ENCODE measurements around the gene ADGRD2.

The ADGRD2 gene

DNA sequence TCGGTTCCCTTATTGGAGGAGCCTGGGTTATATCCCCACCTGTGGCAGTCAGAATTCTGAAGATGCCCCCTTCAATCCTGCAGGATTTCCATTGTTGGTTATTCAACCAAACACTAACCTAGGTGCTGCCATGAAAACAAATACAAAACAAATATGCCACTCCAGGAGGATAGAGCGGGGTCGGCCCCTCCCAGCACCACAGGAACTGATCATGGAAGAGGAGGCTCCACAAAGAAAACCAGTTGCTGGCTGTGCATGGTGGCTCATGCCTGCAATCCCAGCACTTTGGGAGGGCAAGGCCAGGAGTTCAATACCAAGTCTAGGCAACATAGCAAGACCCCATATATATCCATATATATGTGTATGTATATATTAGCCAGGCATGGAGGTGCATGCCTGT, 13.2 kb upstream of the ADGRD2 start:
- H3K9me3 ChIP-seq (ENCODE audit: control insufficient read depth in 2 of 2, low read length in 2 of 2), result no peaks in the 10 kb centered on the region
- peaks cover 0 to 2% of the 10 kb centered on the region in 2 donors for H3K27me3 ChIP-seq (ENCODE audit: control insufficient read depth in 2 of 2, insufficient read depth in 2 of 2, low read length in 2 of 2)
- H3K9ac ChIP-seq (ENCODE audit: low read depth in 1 of 2, low read length in 2 of 2), result no peak overlapping the region
- no peak overlapping the region for H3K4me3 ChIP-seq (ENCODE audit: low read length in 2 of 2)
- H3K27ac ChIP-seq (ENCODE audit: low read depth in 2 of 2, low read length in 2 of 2), result no peak overlapping the region
- no peaks in the 10 kb centered on the region for H3K36me3 ChIP-seq (ENCODE audit: control insufficient read depth in 2 of 2, insufficient read depth in 2 of 2, low read length in 2 of 2)
- no peaks in the 10 kb centered on the region for H3K4me1 ChIP-seq (ENCODE audit: control insufficient read depth in 2 of 2, insufficient read depth in 2 of 2, low read length in 2 of 2)

DNA sequence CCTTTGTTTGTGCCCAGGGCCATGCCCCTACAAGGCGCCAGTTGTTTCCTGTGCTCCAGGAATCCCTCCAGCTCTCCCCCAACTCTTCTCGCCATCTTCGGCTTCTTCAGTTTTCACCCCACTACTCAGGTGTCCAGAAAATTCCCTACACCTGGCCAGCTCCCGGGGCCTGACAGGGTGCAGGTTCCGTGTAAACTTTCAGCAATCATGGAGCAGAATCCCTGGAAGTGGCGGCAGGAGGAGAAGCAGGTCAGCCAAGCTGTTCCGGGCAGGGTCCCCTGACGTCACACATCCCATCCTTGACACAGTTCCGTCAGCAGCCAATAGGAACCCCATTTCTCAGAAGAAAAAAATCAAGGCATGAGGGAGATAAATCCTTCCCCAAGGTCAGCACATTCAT, 12.2 kb upstream of the ADGRD2 start:
- Histone ChIP-seq H3K27me3 (ENCODE audit: control insufficient read depth in 2 of 2, insufficient read depth in 2 of 2, low read length in 2 of 2) (peaks cover 0 to 2% of the 10 kb centered on the region in 2 donors), H3K4me3 (ENCODE audit: low read length in 2 of 2) (no peak overlapping the region), H3K9me3 (ENCODE audit: control insufficient read depth in 2 of 2, low read length in 2 of 2) (no peaks in the 10 kb centered on the region), H3K4me1 (ENCODE audit: control insufficient read depth in 2 of 2, insufficient read depth in 2 of 2, low read length in 2 of 2) (no peaks in the 10 kb centered on the region), H3K36me3 (ENCODE audit: control insufficient read depth in 2 of 2, insufficient read depth in 2 of 2, low read length in 2 of 2) (no peaks in the 10 kb centered on the region), H3K9ac (ENCODE audit: low read depth in 1 of 2, low read length in 2 of 2) (no peak overlapping the region), H3K27ac (ENCODE audit: low read depth in 2 of 2, low read length in 2 of 2) (no peak overlapping the region)

DNA sequence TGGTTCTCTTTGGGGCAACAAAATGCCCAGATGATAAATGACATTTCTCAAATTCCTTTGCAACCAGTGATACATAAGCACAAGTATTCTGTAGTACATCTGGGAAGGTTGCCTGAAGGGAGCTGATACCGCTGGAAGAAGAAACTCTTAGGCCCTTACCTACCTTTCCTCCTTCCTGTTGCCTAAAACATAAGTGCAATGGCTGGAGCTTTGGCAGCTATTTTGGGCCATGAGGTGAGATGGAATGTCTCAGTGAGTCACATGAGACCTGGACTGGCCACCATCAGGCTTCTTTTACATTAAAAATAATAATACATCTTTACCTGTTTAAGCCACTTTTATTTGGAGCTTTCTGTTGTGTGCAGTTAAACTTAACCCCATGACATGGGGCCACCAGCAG, 11.2 kb upstream of the ADGRD2 start:
- no peaks in the 10 kb centered on the region for H3K4me1 ChIP-seq (ENCODE audit: control insufficient read depth in 2 of 2, insufficient read depth in 2 of 2, low read length in 2 of 2)
- no peak overlapping the region for H3K27ac ChIP-seq (ENCODE audit: low read depth in 2 of 2, low read length in 2 of 2)
- no peak overlapping the region for H3K9ac ChIP-seq (ENCODE audit: low read depth in 1 of 2, low read length in 2 of 2)
- H3K36me3 ChIP-seq (ENCODE audit: control insufficient read depth in 2 of 2, insufficient read depth in 2 of 2, low read length in 2 of 2), result no peaks in the 10 kb centered on the region
- no peak overlapping the region for H3K4me3 ChIP-seq (ENCODE audit: low read length in 2 of 2)
- H3K27me3 ChIP-seq (ENCODE audit: control insufficient read depth in 2 of 2, insufficient read depth in 2 of 2, low read length in 2 of 2), result peaks cover 0 to 2% of the 10 kb centered on the region in 2 donors
- H3K9me3 ChIP-seq (ENCODE audit: control insufficient read depth in 2 of 2, low read length in 2 of 2), result no peaks in the 10 kb centered on the region

DNA sequence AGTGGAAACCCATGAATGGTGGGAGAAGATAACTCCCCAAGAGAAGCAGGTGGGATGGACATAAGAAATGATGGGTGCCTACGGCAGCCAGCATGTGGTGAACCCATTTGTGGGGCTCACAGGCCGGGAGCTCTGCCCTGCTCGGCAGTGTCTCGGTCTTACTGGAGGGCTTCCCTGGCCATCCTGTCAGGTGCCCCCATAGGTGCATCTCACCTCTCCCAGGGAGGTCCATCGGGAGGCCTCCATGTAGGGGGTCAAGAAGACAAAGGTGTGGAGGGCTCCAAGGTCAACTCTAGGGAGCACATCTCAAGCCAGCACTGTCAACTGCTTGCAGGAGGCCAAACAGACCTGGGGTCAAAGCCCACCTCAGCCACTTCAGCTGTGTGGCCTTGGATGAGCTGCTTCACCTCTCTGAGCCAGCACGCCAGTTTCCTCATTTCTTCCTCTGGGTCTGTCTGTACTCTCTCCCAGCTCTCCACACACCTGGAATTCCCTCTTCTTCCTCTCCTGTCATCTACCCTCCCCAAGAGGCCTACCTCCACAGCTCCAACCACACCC, 10.5 kb upstream of the ADGRD2 start:
- Histone ChIP-seq H3K36me3 (ENCODE audit: control insufficient read depth in 2 of 2, insufficient read depth in 2 of 2, low read length in 2 of 2) (no peaks in the 10 kb centered on the region), H3K9ac (ENCODE audit: low read depth in 1 of 2, low read length in 2 of 2) (no peak overlapping the region), H3K9me3 (ENCODE audit: control insufficient read depth in 2 of 2, low read length in 2 of 2) (no peaks in the 10 kb centered on the region), H3K27me3 (ENCODE audit: control insufficient read depth in 2 of 2, insufficient read depth in 2 of 2, low read length in 2 of 2) (peaks cover 0 to 2% of the 10 kb centered on the region in 2 donors), H3K27ac (ENCODE audit: low read depth in 2 of 2, low read length in 2 of 2) (no peak overlapping the region), H3K4me1 (ENCODE audit: control insufficient read depth in 2 of 2, insufficient read depth in 2 of 2, low read length in 2 of 2) (no peaks in the 10 kb centered on the region), H3K4me3 (ENCODE audit: low read length in 2 of 2) (no peak overlapping the region)

DNA sequence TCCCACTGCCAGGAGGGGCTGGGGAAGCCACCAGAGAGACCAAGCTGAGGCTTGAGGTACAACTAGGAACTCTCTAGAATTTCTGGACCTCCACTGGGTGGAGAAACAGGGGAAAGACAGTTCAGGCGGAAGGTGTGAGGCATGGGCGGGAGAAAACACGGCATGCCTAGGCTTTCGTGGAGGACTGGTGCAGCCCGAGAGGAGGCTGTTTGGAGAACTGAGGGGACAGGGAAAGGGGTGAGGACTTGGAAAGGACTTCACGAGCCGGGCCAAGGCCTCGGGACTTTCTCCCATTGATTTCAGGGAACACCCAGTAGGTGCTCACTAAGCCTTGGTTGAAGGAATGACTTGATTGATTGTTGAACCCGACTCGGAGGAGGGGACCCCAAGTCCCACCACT, 9.5 kb upstream of the ADGRD2 start:
- H3K4me1 ChIP-seq (ENCODE audit: control insufficient read depth in 2 of 2, insufficient read depth in 2 of 2, low read length in 2 of 2), result no peaks in the 10 kb centered on the region
- H3K4me3 ChIP-seq (ENCODE audit: low read length in 2 of 2), result no peak overlapping the region
- H3K27ac ChIP-seq (ENCODE audit: low read depth in 2 of 2, low read length in 2 of 2), result no peak overlapping the region
- H3K9ac ChIP-seq (ENCODE audit: low read depth in 1 of 2, low read length in 2 of 2), result no peak overlapping the region
- peaks cover 0 to 2% of the 10 kb centered on the region in 2 donors for H3K27me3 ChIP-seq (ENCODE audit: control insufficient read depth in 2 of 2, insufficient read depth in 2 of 2, low read length in 2 of 2)
- no peaks in the 10 kb centered on the region for H3K36me3 ChIP-seq (ENCODE audit: control insufficient read depth in 2 of 2, insufficient read depth in 2 of 2, low read length in 2 of 2)
- no peaks in the 10 kb centered on the region for H3K9me3 ChIP-seq (ENCODE audit: control insufficient read depth in 2 of 2, low read length in 2 of 2)

DNA sequence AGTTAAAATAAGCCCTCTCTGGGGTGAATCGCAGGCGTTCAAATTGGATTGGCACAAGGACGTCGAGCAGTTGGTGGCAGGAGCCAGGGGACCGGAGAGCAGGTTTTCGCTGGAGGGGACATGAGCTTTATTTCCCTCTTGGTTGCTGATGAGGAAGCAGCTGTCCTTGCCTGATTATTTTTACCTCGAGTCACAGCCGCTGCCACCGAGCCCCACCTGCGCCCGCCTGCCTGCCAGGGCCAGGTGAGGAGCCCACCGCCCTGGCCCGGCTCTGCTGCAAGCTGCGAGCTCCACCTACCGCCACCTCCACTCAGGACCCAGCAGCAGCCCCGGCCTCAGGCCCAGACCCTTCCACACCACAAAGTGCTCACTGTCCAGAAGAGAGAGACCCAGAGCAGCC, 9.0 kb upstream of the ADGRD2 start:
- Histone ChIP-seq H3K9ac (ENCODE audit: low read depth in 1 of 2, low read length in 2 of 2) (no peak overlapping the region), H3K4me3 (ENCODE audit: low read length in 2 of 2) (no peak overlapping the region), H3K27ac (ENCODE audit: low read depth in 2 of 2, low read length in 2 of 2) (no peak overlapping the region), H3K36me3 (ENCODE audit: control insufficient read depth in 2 of 2, insufficient read depth in 2 of 2, low read length in 2 of 2) (no peaks in the 10 kb centered on the region), H3K4me1 (ENCODE audit: control insufficient read depth in 2 of 2, insufficient read depth in 2 of 2, low read length in 2 of 2) (no peaks in the 10 kb centered on the region), H3K27me3 (ENCODE audit: control insufficient read depth in 2 of 2, insufficient read depth in 2 of 2, low read length in 2 of 2) (peaks cover 0 to 2% of the 10 kb centered on the region in 2 donors), H3K9me3 (ENCODE audit: control insufficient read depth in 2 of 2, low read length in 2 of 2) (no peaks in the 10 kb centered on the region)

DNA sequence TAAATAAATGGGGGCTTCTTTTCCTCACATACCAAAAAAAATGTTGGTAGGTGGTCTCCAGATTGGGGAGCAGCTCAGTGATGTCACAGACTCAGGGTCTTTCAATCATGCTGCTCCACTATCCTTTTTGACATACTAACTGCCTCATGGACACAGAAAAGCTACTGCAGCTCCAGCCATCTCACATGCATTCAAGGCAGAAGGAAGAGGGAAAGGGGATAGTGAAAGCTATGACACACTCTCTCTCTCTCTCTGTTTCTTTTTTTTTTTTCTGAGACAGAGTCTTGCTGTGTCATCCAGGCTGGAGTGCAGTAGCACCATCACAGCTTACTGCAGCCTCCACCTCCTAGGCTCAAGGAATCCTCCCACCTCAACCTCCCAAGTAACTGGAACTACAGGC, 7.9 kb upstream of the ADGRD2 start:
- Histone ChIP-seq H3K4me1 (ENCODE audit: control insufficient read depth in 2 of 2, insufficient read depth in 2 of 2, low read length in 2 of 2) (no peaks in the 10 kb centered on the region), H3K9ac (ENCODE audit: low read depth in 1 of 2, low read length in 2 of 2) (no peak overlapping the region), H3K27ac (ENCODE audit: low read depth in 2 of 2, low read length in 2 of 2) (no peak overlapping the region), H3K9me3 (ENCODE audit: control insufficient read depth in 2 of 2, low read length in 2 of 2) (no peaks in the 10 kb centered on the region), H3K27me3 (ENCODE audit: control insufficient read depth in 2 of 2, insufficient read depth in 2 of 2, low read length in 2 of 2) (peaks cover 0 to 2% of the 10 kb centered on the region in 2 donors), H3K36me3 (ENCODE audit: control insufficient read depth in 2 of 2, insufficient read depth in 2 of 2, low read length in 2 of 2) (no peaks in the 10 kb centered on the region), H3K4me3 (ENCODE audit: low read length in 2 of 2) (no peak overlapping the region)

DNA sequence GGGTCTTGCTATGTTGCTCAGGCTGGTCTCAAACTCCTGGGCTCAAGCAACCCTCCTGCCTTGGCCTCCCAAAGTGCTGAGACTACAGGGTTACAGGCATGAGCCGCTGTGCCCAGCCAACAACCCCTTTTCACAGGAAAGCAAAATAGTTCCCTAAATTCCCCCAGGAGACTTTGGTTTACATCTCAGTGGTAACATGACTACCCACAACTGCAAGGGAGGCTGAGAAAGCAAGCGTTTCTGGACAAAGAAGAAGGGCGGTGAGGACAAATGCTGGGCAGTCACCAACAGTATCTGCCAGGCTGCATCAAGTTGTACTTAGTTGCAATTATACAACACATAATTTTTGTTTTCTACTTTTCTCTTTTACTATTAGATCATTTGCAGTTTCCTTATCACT, 7.4 kb upstream of the ADGRD2 start:
- Histone ChIP-seq H3K9me3 (ENCODE audit: control insufficient read depth in 2 of 2, low read length in 2 of 2) (no peaks in the 10 kb centered on the region), H3K36me3 (ENCODE audit: control insufficient read depth in 2 of 2, insufficient read depth in 2 of 2, low read length in 2 of 2) (no peaks in the 10 kb centered on the region), H3K4me1 (ENCODE audit: control insufficient read depth in 2 of 2, insufficient read depth in 2 of 2, low read length in 2 of 2) (no peaks in the 10 kb centered on the region), H3K27me3 (ENCODE audit: control insufficient read depth in 2 of 2, insufficient read depth in 2 of 2, low read length in 2 of 2) (peaks cover 0 to 2% of the 10 kb centered on the region in 2 donors), H3K4me3 (ENCODE audit: low read length in 2 of 2) (no peak overlapping the region), H3K27ac (ENCODE audit: low read depth in 2 of 2, low read length in 2 of 2) (no peak overlapping the region), H3K9ac (ENCODE audit: low read depth in 1 of 2, low read length in 2 of 2) (no peak overlapping the region)

DNA sequence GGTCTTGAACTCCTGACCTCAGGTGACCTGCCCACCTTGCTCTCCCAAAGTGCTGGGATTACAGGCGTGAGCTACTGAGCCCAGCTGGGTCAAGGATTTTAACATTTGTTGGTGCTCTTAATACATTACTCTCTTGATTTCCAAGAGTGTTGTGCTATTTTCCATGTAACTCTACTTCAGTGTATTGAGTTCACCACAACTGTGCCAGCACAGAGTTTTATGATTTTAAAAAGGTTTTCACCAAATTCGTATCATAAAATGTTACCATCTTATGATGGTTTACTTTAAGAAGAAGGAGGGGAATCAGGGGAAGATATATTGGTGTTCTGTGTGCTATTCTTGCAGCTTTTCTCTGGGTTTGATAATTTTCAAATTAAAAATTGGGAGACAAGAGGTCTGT, 6.6 kb upstream of the ADGRD2 start:
- Histone ChIP-seq H3K36me3 (ENCODE audit: control insufficient read depth in 2 of 2, insufficient read depth in 2 of 2, low read length in 2 of 2) (no peaks in the 10 kb centered on the region), H3K4me1 (ENCODE audit: control insufficient read depth in 2 of 2, insufficient read depth in 2 of 2, low read length in 2 of 2) (no peaks in the 10 kb centered on the region), H3K27ac (ENCODE audit: low read depth in 2 of 2, low read length in 2 of 2) (no peak overlapping the region), H3K9me3 (ENCODE audit: control insufficient read depth in 2 of 2, low read length in 2 of 2) (no peaks in the 10 kb centered on the region), H3K4me3 (ENCODE audit: low read length in 2 of 2) (no peak overlapping the region), H3K27me3 (ENCODE audit: control insufficient read depth in 2 of 2, insufficient read depth in 2 of 2, low read length in 2 of 2) (peaks cover 0 to 2% of the 10 kb centered on the region in 2 donors), H3K9ac (ENCODE audit: low read depth in 1 of 2, low read length in 2 of 2) (no peak overlapping the region)

DNA sequence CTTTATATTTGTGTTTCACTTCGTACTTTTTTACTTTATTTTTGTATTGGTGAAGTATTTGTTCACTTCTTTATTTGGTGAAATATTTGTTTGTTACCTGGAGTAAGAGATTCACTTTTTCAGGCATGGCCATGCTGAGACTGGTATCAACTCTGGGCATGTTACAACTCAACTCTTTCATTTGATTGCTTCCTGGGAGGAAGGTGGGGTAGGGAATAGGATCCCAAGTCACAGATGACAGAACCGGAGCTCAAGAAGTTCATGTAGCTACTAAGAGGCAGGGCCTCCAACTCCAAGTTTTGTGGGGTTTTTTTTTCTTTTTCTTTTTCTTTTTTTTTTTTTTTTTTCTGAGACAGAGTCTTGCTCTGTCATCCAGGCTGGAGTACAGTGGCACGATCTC, 6.1 kb upstream of the ADGRD2 start:
- no peak overlapping the region for H3K27ac ChIP-seq (ENCODE audit: low read depth in 2 of 2, low read length in 2 of 2)
- H3K9me3 ChIP-seq (ENCODE audit: control insufficient read depth in 2 of 2, low read length in 2 of 2), result no peaks in the 10 kb centered on the region
- H3K9ac ChIP-seq (ENCODE audit: low read depth in 1 of 2, low read length in 2 of 2), result no peak overlapping the region
- no peaks in the 10 kb centered on the region for H3K36me3 ChIP-seq (ENCODE audit: control insufficient read depth in 2 of 2, insufficient read depth in 2 of 2, low read length in 2 of 2)
- no peak overlapping the region for H3K4me3 ChIP-seq (ENCODE audit: low read length in 2 of 2)
- peaks cover 0 to 2% of the 10 kb centered on the region in 2 donors for H3K27me3 ChIP-seq (ENCODE audit: control insufficient read depth in 2 of 2, insufficient read depth in 2 of 2, low read length in 2 of 2)
- H3K4me1 ChIP-seq (ENCODE audit: control insufficient read depth in 2 of 2, insufficient read depth in 2 of 2, low read length in 2 of 2), result no peaks in the 10 kb centered on the region

DNA sequence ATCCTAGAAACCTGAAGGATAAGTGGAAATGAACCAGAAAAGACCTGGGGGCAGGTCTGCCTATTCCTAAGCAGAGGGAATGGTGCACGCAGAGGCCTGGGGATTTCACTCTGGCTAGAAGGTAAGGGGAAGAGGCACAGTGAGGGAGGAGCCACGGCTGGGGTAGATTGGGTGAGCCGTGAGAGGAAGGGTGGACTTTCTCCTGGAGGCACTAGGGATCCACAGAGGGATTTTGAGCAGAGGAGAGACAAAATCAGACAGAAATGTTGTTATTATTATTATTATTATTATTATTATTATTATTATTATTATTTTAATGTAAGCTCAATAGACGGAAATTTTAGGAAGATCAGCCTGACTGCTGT, 3.0 kb upstream of the ADGRD2 start:
- Histone ChIP-seq H3K9me3 (ENCODE audit: control insufficient read depth in 2 of 2, low read length in 2 of 2) (no peaks in the 10 kb centered on the region), H3K27me3 (ENCODE audit: control insufficient read depth in 2 of 2, insufficient read depth in 2 of 2, low read length in 2 of 2) (peaks cover 14 to 16% of the 10 kb centered on the region in 2 donors), H3K9ac (ENCODE audit: low read depth in 1 of 2, low read length in 2 of 2) (no peak overlapping the region), H3K4me1 (ENCODE audit: control insufficient read depth in 2 of 2, insufficient read depth in 2 of 2, low read length in 2 of 2) (no peaks in the 10 kb centered on the region), H3K27ac (ENCODE audit: low read depth in 2 of 2, low read length in 2 of 2) (no peak overlapping the region), H3K4me3 (ENCODE audit: low read length in 2 of 2) (no peak overlapping the region), H3K36me3 (ENCODE audit: control insufficient read depth in 2 of 2, insufficient read depth in 2 of 2, low read length in 2 of 2) (no peaks in the 10 kb centered on the region)

All from mucosa of rectum (tissue), 2 donors.